Activated naive CD4-positive, alpha-beta T cell treated with anti-CD3 and anti-CD28 coated beads, Interleukin-2, amount 50 U/mL, for 24 hours (primary cell): ENCODE results near the gene MTRF1.

Source experiments
- H3K27ac Mint-ChIP-seq: one replicate; pipeline ENCODE4 v1.8.0; 2021; ENCODE audit warnings: mild to moderate bottlenecking, mixed read lengths
- H3K27me3 Mint-ChIP-seq: one replicate; pipeline ENCODE4 v1.8.0; 2021; ENCODE audit warnings: mixed read lengths
- H3K36me3 Mint-ChIP-seq: one replicate; pipeline ENCODE4 v1.8.0; 2021; ENCODE audit warnings: mixed read lengths
- H3K4me1 Mint-ChIP-seq: one replicate; pipeline ENCODE4 v1.8.0; 2021; ENCODE audit warnings: mixed read lengths
- H3K4me3 Mint-ChIP-seq: one replicate; pipeline ENCODE4 v1.8.0; 2021; ENCODE audit warnings: mild to moderate bottlenecking, mixed read lengths
- H3K9me3 Mint-ChIP-seq: one replicate; pipeline ENCODE4 v1.8.0; 2021; ENCODE audit warnings: mixed read lengths

MTRF1 gene

DNA sequence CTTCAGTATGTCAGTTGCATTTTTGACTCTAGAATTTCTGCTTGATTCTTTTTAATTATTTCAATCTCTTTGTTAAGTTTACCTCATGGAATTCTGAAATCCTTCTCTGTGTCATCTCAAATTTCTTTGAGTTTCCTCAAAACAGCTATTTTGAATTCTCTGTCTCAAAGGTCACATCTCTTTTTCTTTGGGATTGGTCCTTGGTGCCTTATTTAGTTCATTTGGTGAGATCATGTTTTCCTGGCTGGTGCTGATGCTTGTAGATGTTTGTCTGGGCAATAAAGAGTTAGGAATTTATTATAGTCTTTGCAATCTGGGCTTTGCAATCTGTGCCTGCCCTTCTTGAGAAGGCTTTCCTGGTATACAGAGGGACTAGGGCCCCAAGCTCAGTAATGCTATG lies 50.5 kb downstream of the MTRF1 start:
- H3K27me3 Mint-ChIP-seq, result no peaks in the 10 kb centered on the region
- H3K27ac Mint-ChIP-seq, result no peak overlapping the region
- H3K36me3 Mint-ChIP-seq, result peaks cover 14% of the 10 kb centered on the region
- no peaks in the 10 kb centered on the region for H3K4me1 Mint-ChIP-seq
- H3K4me3 Mint-ChIP-seq, result no peak overlapping the region
- H3K9me3 Mint-ChIP-seq, result peaks cover 12% of the 10 kb centered on the region

- H3K27me3 Mint-ChIP-seq, result no peaks in the 10 kb centered on the region
Observed at GRCh38 chr13:41211062-41211461, 52.3 kb downstream of the MTRF1 start.

GRCh38 chr13:41206467-41206866 lies 56.9 kb downstream of the MTRF1 start:
- H3K4me1 Mint-ChIP-seq, result no peaks in the 10 kb centered on the region
- H3K36me3 Mint-ChIP-seq, result peaks cover 7% of the 10 kb centered on the region
- H3K27me3 Mint-ChIP-seq, result no peaks in the 10 kb centered on the region
- H3K9me3 Mint-ChIP-seq, result peaks cover 11% of the 10 kb centered on the region
- no peak overlapping the region for H3K4me3 Mint-ChIP-seq
- no peak overlapping the region for H3K27ac Mint-ChIP-seq

More at GRCh38 chr13:41211062-41211461, 52.3 kb downstream of the MTRF1 start:
- no peak overlapping the region for H3K27ac Mint-ChIP-seq
- H3K9me3 Mint-ChIP-seq, result peaks cover 12% of the 10 kb centered on the region
- H3K4me1 Mint-ChIP-seq, result no peaks in the 10 kb centered on the region
- H3K4me3 Mint-ChIP-seq, result no peak overlapping the region
- peaks cover 12% of the 10 kb centered on the region for H3K36me3 Mint-ChIP-seq

DNA sequence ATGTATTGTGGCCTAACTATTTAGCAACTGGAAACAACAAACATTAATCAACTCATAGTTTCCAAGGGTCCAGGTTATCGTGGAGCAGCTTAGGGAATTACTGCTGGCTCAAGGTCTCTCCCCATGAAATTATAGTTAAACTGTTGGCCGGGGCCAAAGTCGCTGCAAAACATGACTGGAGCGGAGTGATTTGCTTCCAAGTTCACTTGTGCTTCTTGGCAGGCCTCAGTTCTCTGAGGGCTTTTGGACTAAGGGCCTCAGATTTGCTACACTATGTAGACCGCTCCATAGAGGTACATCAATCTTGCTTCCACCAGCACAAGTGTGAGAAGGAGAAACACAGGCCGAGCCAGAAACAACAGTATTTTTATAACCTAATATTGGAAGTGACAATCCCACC lies 59.6 kb downstream of the MTRF1 start:
- H3K4me3 Mint-ChIP-seq, result no peak overlapping the region
- H3K36me3 Mint-ChIP-seq, result no peaks in the 10 kb centered on the region
- H3K9me3 Mint-ChIP-seq, result no peaks in the 10 kb centered on the region
- no peak overlapping the region for H3K27ac Mint-ChIP-seq
- no peaks in the 10 kb centered on the region for H3K27me3 Mint-ChIP-seq
- peaks cover 9% of the 10 kb centered on the region for H3K4me1 Mint-ChIP-seq

DNA sequence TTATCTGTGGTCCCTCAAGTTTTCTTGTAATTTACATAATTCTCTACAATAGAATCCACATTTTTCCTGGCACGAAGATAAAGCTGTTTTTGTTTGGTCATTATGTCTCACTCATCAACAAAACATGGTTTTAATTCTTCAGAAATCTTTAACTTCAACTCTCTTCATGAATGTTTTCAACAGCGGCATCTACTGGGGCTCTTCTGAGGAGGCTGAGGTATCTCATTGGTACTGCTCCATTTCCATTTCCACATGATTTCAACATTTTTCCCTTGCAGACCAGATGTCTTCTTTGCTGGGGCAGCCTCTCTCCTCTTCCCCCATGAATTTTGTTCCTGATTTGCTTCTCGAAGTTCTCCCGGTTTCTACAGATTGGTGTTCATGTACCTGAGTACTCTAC lies 63.2 kb downstream of the MTRF1 start:
- Mint-ChIP-seq H3K4me3 (no peak overlapping the region), H3K27me3 (no peaks in the 10 kb centered on the region), H3K27ac (no peak overlapping the region), H3K9me3 (no peaks in the 10 kb centered on the region), H3K4me1 (peaks cover 11% of the 10 kb centered on the region), H3K36me3 (no peaks in the 10 kb centered on the region)

- Mint-ChIP-seq H3K27ac (no peak overlapping the region), H3K27me3 (no peaks in the 10 kb centered on the region), H3K4me3 (no peak overlapping the region), H3K9me3 (no peaks in the 10 kb centered on the region), H3K36me3 (no peaks in the 10 kb centered on the region), H3K4me1 (peaks cover 11% of the 10 kb centered on the region)
Observed at GRCh38 chr13:41199526-41199925, 63.9 kb downstream of the MTRF1 start.

- Mint-ChIP-seq H3K36me3 (no peaks in the 10 kb centered on the region), H3K4me1 (peaks cover 14% of the 10 kb centered on the region), H3K27me3 (no peaks in the 10 kb centered on the region), H3K27ac (no peak overlapping the region), H3K4me3 (no peak overlapping the region), H3K9me3 (no peaks in the 10 kb centered on the region)
Observed at GRCh38 chr13:41199079-41199478, 64.3 kb downstream of the MTRF1 start.

DNA sequence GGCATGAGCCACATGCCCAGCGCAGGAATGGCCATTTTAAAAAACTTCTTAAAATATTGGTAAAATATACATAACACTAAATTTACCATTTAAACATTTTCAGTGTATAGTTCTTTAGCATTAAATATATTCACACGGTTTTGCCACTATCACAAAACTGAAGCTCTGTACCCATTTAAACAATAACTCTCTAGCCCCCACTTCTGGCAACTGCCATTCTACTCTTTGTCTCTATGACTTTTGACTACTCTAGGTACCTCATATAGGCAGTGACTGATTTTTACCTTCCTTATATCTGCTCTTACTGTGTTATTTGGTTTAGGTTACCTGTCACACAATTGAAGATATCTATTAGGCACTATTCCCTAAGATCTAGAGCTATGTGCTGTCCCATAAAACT lies 66.8 kb downstream of the MTRF1 start:
- H3K4me3 Mint-ChIP-seq, result no peak overlapping the region
- no peaks in the 10 kb centered on the region for H3K27me3 Mint-ChIP-seq
- H3K36me3 Mint-ChIP-seq, result peaks cover 5% of the 10 kb centered on the region
- peaks cover 34% of the 10 kb centered on the region for H3K4me1 Mint-ChIP-seq
- H3K9me3 Mint-ChIP-seq, result no peaks in the 10 kb centered on the region
- no peak overlapping the region for H3K27ac Mint-ChIP-seq

DNA sequence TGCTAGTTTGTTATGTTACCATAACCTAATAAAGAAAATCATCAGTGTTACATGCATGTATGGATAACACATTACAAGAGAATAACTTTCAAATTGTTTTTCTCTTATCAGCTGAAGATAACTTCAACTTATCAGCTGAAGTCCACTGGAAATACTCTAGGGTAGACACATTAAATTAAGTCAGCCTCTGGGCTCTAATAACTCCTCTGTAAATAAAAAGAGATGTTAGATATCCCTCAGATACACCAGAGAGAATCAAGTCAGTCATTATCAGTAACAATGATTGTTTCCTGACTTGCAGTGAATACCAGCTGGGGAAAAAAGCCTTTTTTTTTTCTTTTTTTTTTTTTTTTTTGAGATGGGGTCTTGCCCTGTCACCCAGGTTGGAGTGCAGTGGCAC lies 67.4 kb downstream of the MTRF1 start:
- Mint-ChIP-seq H3K9me3 (no peaks in the 10 kb centered on the region), H3K4me1 (peaks cover 36% of the 10 kb centered on the region), H3K27ac (no peak overlapping the region), H3K27me3 (no peaks in the 10 kb centered on the region), H3K36me3 (peaks cover 5% of the 10 kb centered on the region), H3K4me3 (no peak overlapping the region)

GRCh38 chr13:41193919-41194824 lies 69.2 kb downstream of the MTRF1 start, which contains the start of gene KBTBD7:
TSS of gene KBTBD7 (minus strand) at chr13:41194569. CDS start at chr13:41194257, 312 bp downstream.
- Mint-ChIP-seq H3K27ac (peak within 1 kb of the TSS; percentile 97), H3K4me3 (peak within 1 kb of the TSS; percentile 92), H3K4me1 (peaks cover 45% of the 10 kb centered on the region), H3K36me3 (peaks cover 15% of the 10 kb centered on the region), H3K9me3 (no peaks in the 10 kb centered on the region), H3K27me3 (no peaks in the 10 kb centered on the region)

GRCh38 chr13:41193469-41193868 lies 69.9 kb downstream of the MTRF1 start:
- H3K9me3 Mint-ChIP-seq, result no peaks in the 10 kb centered on the region
- peaks cover 15% of the 10 kb centered on the region for H3K36me3 Mint-ChIP-seq
- peak overlapping the region; percentile 79 for H3K27ac Mint-ChIP-seq
- peak overlapping the region; percentile 92 for H3K4me3 Mint-ChIP-seq
- peaks cover 40% of the 10 kb centered on the region for H3K4me1 Mint-ChIP-seq
- H3K27me3 Mint-ChIP-seq, result no peaks in the 10 kb centered on the region

- peaks cover 33% of the 10 kb centered on the region for H3K4me1 Mint-ChIP-seq
- no peaks in the 10 kb centered on the region for H3K9me3 Mint-ChIP-seq
- no peak overlapping the region for H3K4me3 Mint-ChIP-seq
Observed at GRCh38 chr13:41188584-41188983, 74.8 kb downstream of the MTRF1 start.

DNA sequence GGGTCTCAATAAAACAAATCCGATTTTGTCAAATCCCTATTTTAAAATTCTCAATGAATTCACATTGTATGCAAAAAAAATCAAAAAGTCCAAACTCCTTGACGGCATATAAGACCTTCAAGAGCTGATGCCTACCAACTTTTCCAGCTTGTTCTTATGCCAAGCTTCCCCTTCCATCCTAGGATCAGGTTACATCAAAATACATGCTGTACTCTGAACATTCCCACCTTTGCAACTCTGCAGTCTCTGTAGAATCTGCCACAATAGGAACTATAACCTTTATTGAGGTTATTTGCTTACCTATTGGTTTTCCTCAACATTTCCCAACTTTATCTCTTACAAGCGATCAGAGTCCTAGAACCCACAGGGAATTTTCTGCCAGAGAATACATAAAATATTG lies 76.9 kb downstream of the MTRF1 start:
- peaks cover 17% of the 10 kb centered on the region for H3K4me1 Mint-ChIP-seq

More at GRCh38 chr13:41188584-41188983, 74.8 kb downstream of the MTRF1 start:
- H3K27me3 Mint-ChIP-seq, result no peaks in the 10 kb centered on the region
- peaks cover 17% of the 10 kb centered on the region for H3K36me3 Mint-ChIP-seq
- no peak overlapping the region for H3K27ac Mint-ChIP-seq

GRCh38 chr13:41182231-41182630 lies 81.1 kb downstream of the MTRF1 start:
- no peaks in the 10 kb centered on the region for H3K27me3 Mint-ChIP-seq
- peaks cover 13% of the 10 kb centered on the region for H3K4me1 Mint-ChIP-seq
- no peak overlapping the region for H3K27ac Mint-ChIP-seq
- H3K4me3 Mint-ChIP-seq, result no peak overlapping the region
- H3K9me3 Mint-ChIP-seq, result no peaks in the 10 kb centered on the region
- H3K36me3 Mint-ChIP-seq, result peaks cover 4% of the 10 kb centered on the region

More for the DNA sequence above, 76.9 kb downstream of the MTRF1 start:
- no peaks in the 10 kb centered on the region for H3K9me3 Mint-ChIP-seq
- H3K27me3 Mint-ChIP-seq, result no peaks in the 10 kb centered on the region
- peaks cover 12% of the 10 kb centered on the region for H3K36me3 Mint-ChIP-seq
- no peak overlapping the region for H3K27ac Mint-ChIP-seq
- H3K4me3 Mint-ChIP-seq, result no peak overlapping the region

GRCh38 chr13:41179593-41180250 lies 83.7 kb downstream of the MTRF1 start:
- peaks cover 10% of the 10 kb centered on the region for H3K36me3 Mint-ChIP-seq
- peaks cover 13% of the 10 kb centered on the region for H3K4me1 Mint-ChIP-seq
- peak overlapping the region; percentile 78 for H3K27ac Mint-ChIP-seq
- H3K27me3 Mint-ChIP-seq, result no peaks in the 10 kb centered on the region
- no peak overlapping the region for H3K4me3 Mint-ChIP-seq
- peaks cover 5% of the 10 kb centered on the region for H3K9me3 Mint-ChIP-seq

DNA sequence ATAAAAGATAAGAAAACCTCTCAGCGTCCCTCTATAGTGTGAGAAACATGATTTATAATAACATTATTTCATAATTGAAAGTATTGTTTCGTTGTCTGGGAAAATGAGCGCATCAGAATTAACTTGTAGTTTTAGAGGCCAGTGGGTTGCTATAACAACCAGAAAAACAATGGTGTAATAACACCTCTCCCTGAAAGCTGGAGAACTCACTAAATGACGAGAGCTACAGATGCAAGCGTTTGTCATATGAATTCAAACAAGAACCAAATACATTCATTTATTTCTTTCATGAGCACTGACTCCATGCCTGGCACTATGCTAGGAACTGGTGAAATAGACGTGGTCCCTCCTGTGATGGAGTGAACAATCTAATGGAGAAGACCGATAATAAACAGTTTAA lies 85.3 kb downstream of the MTRF1 start:
- Mint-ChIP-seq H3K9me3 (peaks cover 5% of the 10 kb centered on the region), H3K27ac (no peak overlapping the region)

More for the DNA sequence above, 85.3 kb downstream of the MTRF1 start:
- Mint-ChIP-seq H3K27me3 (no peaks in the 10 kb centered on the region), H3K4me3 (no peak overlapping the region), H3K36me3 (peaks cover 15% of the 10 kb centered on the region), H3K4me1 (peaks cover 13% of the 10 kb centered on the region)
